Peyer's patch (tissue), 4 donors: ENCODE measurements around the gene ARFRP1. TPM values are rescaled to one million over a fixed set of nuclear protein-coding genes. Genes with fewer than 3 reads are reported as not detected.

ENCODE experiments used
- DNase-seq, 3 donors: peaks; one replicate each; pipeline ENCODE4 v3.0.0-alpha.2; 2017 to 2019
- H3K27ac ChIP-seq, 4 donors: fragments of 200-600 bp; sonication (generic); one replicate each; pipeline ENCODE4 v1.5.1; 2016 to 2019
- H3K27me3 ChIP-seq, 2 donors: fragments of 200-600 bp; sonication (generic); one replicate each; pipeline ENCODE4 v1.5.1; 2019
- H3K36me3 ChIP-seq, 3 donors: fragments of 200-600 bp; sonication (generic); one replicate each; pipeline ENCODE4 v1.5.1; 2016 to 2019
- H3K4me1 ChIP-seq, 4 donors: fragments of 200-600 bp; sonication (generic); one replicate each; pipeline ENCODE4 v1.5.1; 2016 to 2019
- H3K4me3 ChIP-seq, 4 donors: fragments of 200-600 bp; sonication (generic); 1 replicate in 3 of 4; 2 replicates in 1 of 4; pipeline ENCODE4 v1.5.1; 2016 to 2019; ENCODE audit warnings: mild to moderate bottlenecking in 1 of 4
- H3K9me3 ChIP-seq, 4 donors: fragments of 200-600 bp; sonication (generic); one replicate each; pipeline ENCODE4 v1.5.1; 2016 to 2019; ENCODE audit warnings: mild to moderate bottlenecking in 1 of 4
- POLR2A ChIP-seq, 2 donors: fragments of 450-650 bp; IDR thresholded peaks; one replicate each; pipeline ENCODE4 v1.5.1; 2017; ENCODE audit warnings: antibody characterized with exemption in 2 of 2, mild to moderate bottlenecking in 2 of 2, moderate library complexity in 2 of 2
- total RNA-seq, 4 donors: library from RNA; depleted of rRNA; stranded (reverse); fragments of >200 nt; gene quantifications; one replicate each; pipeline ENCODE4 v1.1.0, GENCODE V29; 2016
- TF ChIP-seq, protein P1 (sequence below), 6 experiments: fragments of 450-650 bp in 4 of 6; fragments of 200-600 bp in 2 of 6; sonication (generic) in 1 of 6; IDR thresholded peaks; one replicate each; pipeline ENCODE4 v1.5.1; 2017 to 2019; ENCODE audit warnings: antibody characterized with exemption in 6 of 6, mild to moderate bottlenecking in 3 of 6, moderate library complexity in 1 of 6

Gene ARFRP1, protein sequence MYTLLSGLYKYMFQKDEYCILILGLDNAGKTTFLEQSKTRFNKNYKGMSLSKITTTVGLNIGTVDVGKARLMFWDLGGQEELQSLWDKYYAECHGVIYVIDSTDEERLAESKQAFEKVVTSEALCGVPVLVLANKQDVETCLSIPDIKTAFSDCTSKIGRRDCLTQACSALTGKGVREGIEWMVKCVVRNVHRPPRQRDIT
- total RNA-seq: 10 to 100 TPM; 39.1 to 67.6 (median 46.3) TPM

DNA sequence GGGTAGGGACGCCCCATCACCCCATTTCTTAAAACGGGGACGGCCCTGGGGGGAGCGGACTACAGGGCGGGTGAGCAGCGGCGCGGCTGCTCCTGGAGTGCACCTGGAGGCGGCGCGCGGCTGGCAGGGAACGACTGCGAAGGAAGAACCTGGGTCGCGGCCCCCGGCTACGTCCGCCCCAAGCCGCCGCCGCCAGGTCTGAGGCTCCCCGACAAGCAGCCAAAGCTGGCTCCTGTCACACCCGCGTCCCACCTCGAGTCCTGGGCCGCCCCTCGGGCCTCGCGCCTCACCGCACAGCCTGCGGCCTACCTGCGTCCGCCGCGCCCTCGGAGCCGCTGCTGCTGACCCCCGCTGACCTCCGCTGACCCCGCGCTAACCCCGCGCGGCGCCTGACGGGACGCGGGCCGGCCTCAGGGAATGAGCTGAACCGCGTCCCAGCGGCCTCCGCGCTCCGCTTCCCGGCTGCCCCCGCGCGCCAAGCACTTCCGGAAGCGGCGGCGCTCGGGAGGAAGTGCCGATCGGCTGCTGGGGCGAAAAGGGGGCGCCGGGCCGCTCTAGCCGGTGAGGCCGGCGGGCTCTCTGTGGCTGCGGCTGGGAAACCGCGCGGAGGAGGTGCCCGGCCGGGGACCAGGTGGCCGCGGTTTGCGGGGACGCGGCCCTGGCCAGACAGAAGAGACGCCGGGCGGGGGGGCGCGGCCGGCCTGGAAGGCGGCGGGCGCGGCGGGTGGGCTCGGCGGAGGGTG is at the start of gene ARFRP1, which contains the start of gene ZGPAT:
TSS of gene ARFRP1 (minus strand) at position 419 of the 743 bp plus-strand sequence. CDS start 885 bp downstream, outside the sequence.
TSS of gene ZGPAT (plus strand) at position 482 of the 743 bp plus-strand sequence. CDS start 542 bp downstream, outside the sequence.
- Histone ChIP-seq H3K4me3 (peak within 1 kb of the TSS; percentile 83 to 99 (median 92)), H3K27me3 (no peaks in the 10 kb centered on the region), H3K9me3 (no peaks in the 10 kb centered on the region), H3K4me1 (peaks cover 4 to 25% (median 18%) of the 10 kb centered on the region in 4 donors), H3K27ac (peak within 1 kb of the TSS; percentile 89 to 96 (median 93)), H3K36me3 (peaks cover 0 to 61% (median 0%) of the 10 kb centered on the region in 3 donors)
- DNase-seq: peak; percentile 87 to 95 (median 94)
- peak in 1 of 2 donors; percentile 74 for TF ChIP-seq POLR2A (IDR thresholded peaks at IDR 0.05)
- TF ChIP-seq, protein P1, sequence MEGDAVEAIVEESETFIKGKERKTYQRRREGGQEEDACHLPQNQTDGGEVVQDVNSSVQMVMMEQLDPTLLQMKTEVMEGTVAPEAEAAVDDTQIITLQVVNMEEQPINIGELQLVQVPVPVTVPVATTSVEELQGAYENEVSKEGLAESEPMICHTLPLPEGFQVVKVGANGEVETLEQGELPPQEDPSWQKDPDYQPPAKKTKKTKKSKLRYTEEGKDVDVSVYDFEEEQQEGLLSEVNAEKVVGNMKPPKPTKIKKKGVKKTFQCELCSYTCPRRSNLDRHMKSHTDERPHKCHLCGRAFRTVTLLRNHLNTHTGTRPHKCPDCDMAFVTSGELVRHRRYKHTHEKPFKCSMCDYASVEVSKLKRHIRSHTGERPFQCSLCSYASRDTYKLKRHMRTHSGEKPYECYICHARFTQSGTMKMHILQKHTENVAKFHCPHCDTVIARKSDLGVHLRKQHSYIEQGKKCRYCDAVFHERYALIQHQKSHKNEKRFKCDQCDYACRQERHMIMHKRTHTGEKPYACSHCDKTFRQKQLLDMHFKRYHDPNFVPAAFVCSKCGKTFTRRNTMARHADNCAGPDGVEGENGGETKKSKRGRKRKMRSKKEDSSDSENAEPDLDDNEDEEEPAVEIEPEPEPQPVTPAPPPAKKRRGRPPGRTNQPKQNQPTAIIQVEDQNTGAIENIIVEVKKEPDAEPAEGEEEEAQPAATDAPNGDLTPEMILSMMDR (IDR thresholded peaks at IDR 0.05): peak in 2 of 6 experiments; percentile 6 to 24

DNA sequence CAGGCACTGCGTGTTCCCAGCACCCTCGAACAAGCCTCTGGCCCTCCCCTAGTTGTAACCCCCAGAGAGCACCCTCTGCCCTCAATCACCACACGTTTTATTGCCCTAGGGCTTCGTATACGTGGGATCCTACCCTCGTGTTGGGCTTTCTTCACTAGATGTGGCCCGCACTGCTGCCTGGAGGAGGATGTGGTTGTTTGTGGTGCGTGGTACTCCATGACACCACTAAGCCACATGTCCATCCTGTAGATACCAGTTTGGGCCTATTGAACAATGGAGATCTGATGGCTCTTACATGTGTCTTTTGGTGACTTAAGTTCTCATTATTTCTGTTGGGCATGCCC is 48.8 kb upstream of the ARFRP1 start:
- Histone ChIP-seq H3K27ac (no peak overlapping the region), H3K36me3 (no peaks in the 10 kb centered on the region), H3K9me3 (no peaks in the 10 kb centered on the region), H3K4me3 (no peak overlapping the region), H3K27me3 (no peaks in the 10 kb centered on the region), H3K4me1 (no peaks in the 10 kb centered on the region)
- DNase-seq: no peak
- TF ChIP-seq POLR2A (IDR thresholded peaks at IDR 0.05): no peak
- TF ChIP-seq, protein P1 (IDR thresholded peaks at IDR 0.05): no peak

- no peaks in the 10 kb centered on the region for H3K4me1 ChIP-seq
- no peaks in the 10 kb centered on the region for H3K27me3 ChIP-seq
- no peak for DNase-seq
- no peak overlapping the region for H3K27ac ChIP-seq
- TF ChIP-seq, protein P1 (IDR thresholded peaks at IDR 0.05): no peak
- no peak for TF ChIP-seq POLR2A (IDR thresholded peaks at IDR 0.05)
- H3K4me3 ChIP-seq: no peak overlapping the region
- no peaks in the 10 kb centered on the region for H3K9me3 ChIP-seq
- H3K36me3 ChIP-seq: no peaks in the 10 kb centered on the region
Measured at GRCh38 chr20:63755933-63756647, 48.3 kb upstream of the ARFRP1 start.

- Histone ChIP-seq H3K9me3 (no peaks in the 10 kb centered on the region), H3K36me3 (no peaks in the 10 kb centered on the region), H3K4me3 (no peak overlapping the region), H3K27me3 (no peaks in the 10 kb centered on the region), H3K4me1 (no peaks in the 10 kb centered on the region), H3K27ac (no peak overlapping the region)
- no peak for DNase-seq
- TF ChIP-seq, protein P1 (IDR thresholded peaks at IDR 0.05): no peak
- TF ChIP-seq POLR2A (IDR thresholded peaks at IDR 0.05): no peak
Measured at GRCh38 chr20:63754008-63754407, 46.2 kb upstream of the ARFRP1 start.

DNA sequence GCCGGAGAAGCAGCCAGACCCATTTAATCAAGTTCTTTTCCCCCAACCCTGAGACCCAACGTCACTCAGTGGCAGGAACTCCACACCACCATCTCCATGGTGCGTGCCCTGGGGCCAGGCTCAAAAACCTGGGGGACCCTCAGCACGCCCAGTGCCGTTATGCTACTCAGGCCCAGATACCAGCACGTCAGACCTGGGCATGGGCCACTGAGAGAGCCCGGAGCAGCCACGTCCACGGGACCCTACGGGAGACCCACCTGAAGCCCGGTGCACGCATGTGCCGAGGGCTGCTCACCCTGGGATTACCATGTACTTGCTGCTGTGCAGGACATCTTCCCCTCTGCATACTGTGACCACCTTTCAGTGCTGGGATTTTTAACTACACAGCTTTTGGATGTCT is 45.6 kb upstream of the ARFRP1 start:
- Histone ChIP-seq H3K9me3 (no peaks in the 10 kb centered on the region), H3K27me3 (no peaks in the 10 kb centered on the region), H3K27ac (no peak overlapping the region), H3K4me1 (no peaks in the 10 kb centered on the region), H3K36me3 (no peaks in the 10 kb centered on the region), H3K4me3 (no peak overlapping the region)
- no peak for DNase-seq
- TF ChIP-seq, protein P1 (IDR thresholded peaks at IDR 0.05): no peak
- TF ChIP-seq POLR2A (IDR thresholded peaks at IDR 0.05): no peak
